Activated naive CD8-positive, alpha-beta T cell treated with anti-CD3 and anti-CD28 coated beads for 36 hours (primary cell): ENCODE measurements around the gene C19orf85. TPM values are rescaled to one million over a fixed set of nuclear protein-coding genes. Genes with fewer than 3 reads are reported as not detected.
"Not testable (repeated sequence)": the region's sequence is repeated elsewhere in the genome, so short reads cannot be mapped to it uniquely, and the experiment has no call there.

Experiments
- DNase-seq: peaks from one replicate; pipeline ENCODE4 v3.0.0; 2021
- H3K27ac Mint-ChIP-seq: one replicate; pipeline ENCODE4 v1.8.0; 2022; ENCODE audit warnings: mild to moderate bottlenecking, moderate library complexity, mixed read lengths
- H3K27me3 Mint-ChIP-seq: one replicate; pipeline ENCODE4 v1.8.0; 2022; ENCODE audit warnings: mild to moderate bottlenecking, mixed read lengths
- H3K36me3 Mint-ChIP-seq: one replicate; pipeline ENCODE4 v1.8.0; 2021; ENCODE audit warnings: mild to moderate bottlenecking, mixed read lengths
- H3K4me1 Mint-ChIP-seq: one replicate; pipeline ENCODE4 v1.8.0; 2021; ENCODE audit warnings: mixed read lengths
- H3K4me3 Mint-ChIP-seq: one replicate; pipeline ENCODE4 v1.8.0; 2022; ENCODE audit warnings: mild to moderate bottlenecking, moderate library complexity, mixed read lengths
- H3K9me3 Mint-ChIP-seq: one replicate; pipeline ENCODE4 v1.8.0; 2022; ENCODE audit warnings: mixed read lengths
- total RNA-seq, 2 experiments: library from RNA; stranded (reverse); gene quantifications; one replicate each; pipeline ENCODE4 v1.2.3, GENCODE V29; 2021

Gene C19orf85
- not detected for total RNA-seq

DNA sequence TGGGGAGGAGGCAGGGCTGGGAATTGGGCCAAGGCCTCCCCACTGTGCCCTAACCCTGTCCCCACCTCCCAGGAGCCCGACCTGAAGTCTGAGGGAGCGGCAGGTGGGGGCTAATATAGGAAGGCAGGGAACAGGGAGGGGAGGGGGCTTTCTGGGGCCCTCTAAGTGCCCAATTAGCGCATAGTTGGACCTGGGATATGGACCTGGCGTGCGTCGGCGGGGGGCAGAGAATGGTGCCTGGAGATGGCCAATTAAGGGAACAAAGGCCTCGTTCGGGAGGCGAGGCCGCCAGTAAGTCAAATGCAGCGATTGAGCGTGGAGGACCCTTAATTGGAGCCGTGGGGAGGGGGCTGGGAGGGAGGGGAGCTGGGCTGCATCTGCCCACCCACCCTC, at the start of gene C19orf85:
Gene C19orf85, minus strand, starts transcription at position 90 of the 393 bp plus-strand sequence. CDS start 197 bp downstream, outside the sequence.
- no peak within 1 kb of the TSS for H3K27ac Mint-ChIP-seq
- H3K4me1 Mint-ChIP-seq: peaks cover 21% of the 10 kb centered on the region
- H3K36me3 Mint-ChIP-seq: peaks cover 2% of the 10 kb centered on the region
- DNase-seq: no peak
- H3K27me3 Mint-ChIP-seq: no peaks in the 10 kb centered on the region
- no peaks in the 10 kb centered on the region for H3K9me3 Mint-ChIP-seq
- no peak within 1 kb of the TSS for H3K4me3 Mint-ChIP-seq

DNA sequence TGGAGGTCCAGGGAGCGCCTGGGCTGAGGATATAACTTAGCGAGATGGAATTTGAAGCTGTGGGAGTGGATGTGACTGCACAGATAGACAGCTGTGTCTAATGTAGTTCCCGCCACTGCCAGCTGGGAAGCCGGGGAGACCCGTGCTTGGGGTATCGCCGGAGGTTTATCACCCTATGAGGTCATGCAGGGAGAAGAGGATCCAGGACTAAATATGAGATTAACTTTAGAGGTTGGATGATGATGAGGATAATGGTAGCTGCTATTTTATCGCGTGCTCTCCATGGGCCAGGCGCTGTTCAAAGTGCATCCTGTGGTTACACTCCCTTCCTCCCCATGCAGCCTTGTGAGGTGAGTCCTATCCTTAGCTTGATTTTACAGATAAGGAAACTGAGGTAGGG, 43.6 kb upstream of the C19orf85 start:
- peaks cover 6% of the 10 kb centered on the region for H3K36me3 Mint-ChIP-seq
- DNase-seq: no peak
- peaks cover 3% of the 10 kb centered on the region for H3K27me3 Mint-ChIP-seq
- peaks cover 10% of the 10 kb centered on the region for H3K4me1 Mint-ChIP-seq
- H3K4me3 Mint-ChIP-seq: no peak overlapping the region
- no peak overlapping the region for H3K27ac Mint-ChIP-seq
- H3K9me3 Mint-ChIP-seq: peaks cover 6% of the 10 kb centered on the region

DNA sequence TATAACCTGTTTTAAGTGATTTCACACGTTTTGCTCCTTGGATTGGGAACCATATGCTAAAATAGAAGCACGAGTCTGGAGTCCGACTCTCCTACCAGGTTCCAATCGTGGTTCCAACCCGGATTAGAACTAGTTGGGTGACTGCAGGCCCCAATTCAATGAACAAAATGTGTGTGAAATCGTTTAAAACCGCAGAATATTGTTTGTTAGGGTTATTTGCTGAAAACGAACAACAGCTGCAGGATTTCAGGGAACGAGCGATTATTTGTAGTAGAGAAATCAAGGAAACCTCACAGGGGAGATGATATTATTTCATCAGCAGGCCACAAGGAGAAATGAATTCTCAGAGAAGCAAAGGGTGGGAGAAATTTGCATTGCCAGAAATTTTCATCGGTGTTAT, 40.4 kb upstream of the C19orf85 start:
- Mint-ChIP-seq H3K27ac (no peak overlapping the region), H3K9me3 (peaks cover 10% of the 10 kb centered on the region), H3K36me3 (peaks cover 10% of the 10 kb centered on the region), H3K4me1 (peaks cover 18% of the 10 kb centered on the region), H3K27me3 (peaks cover 3% of the 10 kb centered on the region), H3K4me3 (no peak overlapping the region)
- DNase-seq: no peak

DNA sequence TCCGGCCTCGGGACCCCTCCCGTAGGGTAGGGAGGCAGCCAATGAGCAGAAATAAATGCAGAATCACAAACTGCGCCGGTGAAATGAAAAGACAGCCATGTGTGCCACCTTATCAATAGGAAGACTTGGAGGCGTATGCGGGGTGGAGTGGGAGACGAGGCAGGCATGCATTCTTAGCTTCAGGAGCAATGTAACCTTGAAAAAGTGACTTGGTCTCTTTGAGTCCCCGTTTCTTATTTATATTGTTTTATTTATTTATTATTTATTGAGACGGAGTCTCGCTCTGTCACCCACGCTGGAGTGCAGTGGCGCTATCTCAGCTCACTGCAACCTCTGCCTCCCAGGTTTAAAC, 39.7 kb upstream of the C19orf85 start:
- Mint-ChIP-seq H3K36me3 (peaks cover 10% of the 10 kb centered on the region), H3K4me1 (peaks cover 18% of the 10 kb centered on the region), H3K9me3 (peaks cover 10% of the 10 kb centered on the region), H3K27ac (no peak overlapping the region), H3K4me3 (peak overlapping the region; percentile 29), H3K27me3 (peaks cover 3% of the 10 kb centered on the region)
- DNase-seq: no peak

DNA sequence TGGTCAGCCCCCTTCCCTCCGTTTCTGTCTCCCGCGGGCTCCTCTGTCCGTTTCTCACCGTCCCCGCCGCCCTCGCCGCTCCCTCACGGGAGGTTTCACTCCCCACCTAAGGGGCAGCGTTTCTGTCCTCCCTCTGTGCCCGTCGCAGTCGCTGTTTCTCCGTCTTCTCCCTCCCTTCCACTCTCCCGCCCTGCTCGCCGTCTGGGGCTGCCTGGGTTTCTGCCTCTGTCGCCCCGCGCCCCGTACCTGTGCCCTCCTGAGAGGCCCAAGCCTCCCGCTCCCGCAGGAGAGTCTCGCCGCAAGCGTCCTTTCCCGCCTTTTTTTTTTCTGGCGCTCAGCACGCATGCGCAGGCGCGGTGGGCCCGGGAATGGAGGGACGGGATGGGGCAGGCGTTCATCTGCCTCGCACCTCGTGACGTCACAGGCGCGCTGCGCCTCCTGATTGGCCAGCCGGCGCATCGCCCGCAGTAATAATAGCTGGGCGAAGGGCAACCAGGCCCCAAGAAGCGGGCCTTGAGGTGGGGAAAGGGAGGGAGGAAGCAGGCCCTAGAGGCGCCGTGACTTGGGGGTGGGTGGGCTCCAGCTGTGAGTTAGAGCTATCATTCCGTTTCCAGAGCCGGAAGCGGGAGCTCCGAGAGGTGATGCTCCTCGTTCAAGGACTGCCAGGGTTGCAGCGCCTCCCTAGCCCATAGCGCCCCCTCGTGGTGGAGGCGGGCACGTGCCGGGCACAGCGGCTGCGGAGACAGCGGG, 39.1 kb upstream of the C19orf85 start:
- Mint-ChIP-seq H3K27me3 (no peaks in the 10 kb centered on the region), H3K27ac (peak overlapping the region; percentile 29), H3K36me3 (peaks cover 10% of the 10 kb centered on the region), H3K4me1 (peaks cover 18% of the 10 kb centered on the region), H3K4me3 (peak overlapping the region; percentile 29), H3K9me3 (peaks cover 10% of the 10 kb centered on the region)
- DNase-seq: peak; percentile 92

DNA sequence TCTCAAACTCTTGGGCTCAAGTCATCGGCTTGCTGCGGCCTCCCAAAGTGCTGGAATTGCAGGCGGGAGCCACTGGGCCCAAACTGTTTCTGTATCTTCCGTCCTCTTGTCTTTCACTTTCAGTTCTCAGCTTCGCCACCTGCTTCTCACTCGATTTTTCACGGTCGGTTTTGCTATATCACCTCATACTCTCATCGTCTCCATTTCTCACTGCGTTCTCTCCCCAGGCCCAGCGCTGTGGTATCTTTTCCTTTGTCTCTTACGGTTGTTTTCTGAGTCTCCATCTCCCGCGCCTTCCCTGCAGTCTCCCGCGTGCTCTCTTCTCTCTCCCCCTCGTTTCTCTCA, 38.6 kb upstream of the C19orf85 start:
- Mint-ChIP-seq H3K4me3 (peak overlapping the region; percentile 29), H3K36me3 (peaks cover 10% of the 10 kb centered on the region), H3K27me3 (no peaks in the 10 kb centered on the region), H3K9me3 (peaks cover 10% of the 10 kb centered on the region), H3K27ac (peak overlapping the region; percentile 29), H3K4me1 (peaks cover 18% of the 10 kb centered on the region)
- no peak for DNase-seq

DNA sequence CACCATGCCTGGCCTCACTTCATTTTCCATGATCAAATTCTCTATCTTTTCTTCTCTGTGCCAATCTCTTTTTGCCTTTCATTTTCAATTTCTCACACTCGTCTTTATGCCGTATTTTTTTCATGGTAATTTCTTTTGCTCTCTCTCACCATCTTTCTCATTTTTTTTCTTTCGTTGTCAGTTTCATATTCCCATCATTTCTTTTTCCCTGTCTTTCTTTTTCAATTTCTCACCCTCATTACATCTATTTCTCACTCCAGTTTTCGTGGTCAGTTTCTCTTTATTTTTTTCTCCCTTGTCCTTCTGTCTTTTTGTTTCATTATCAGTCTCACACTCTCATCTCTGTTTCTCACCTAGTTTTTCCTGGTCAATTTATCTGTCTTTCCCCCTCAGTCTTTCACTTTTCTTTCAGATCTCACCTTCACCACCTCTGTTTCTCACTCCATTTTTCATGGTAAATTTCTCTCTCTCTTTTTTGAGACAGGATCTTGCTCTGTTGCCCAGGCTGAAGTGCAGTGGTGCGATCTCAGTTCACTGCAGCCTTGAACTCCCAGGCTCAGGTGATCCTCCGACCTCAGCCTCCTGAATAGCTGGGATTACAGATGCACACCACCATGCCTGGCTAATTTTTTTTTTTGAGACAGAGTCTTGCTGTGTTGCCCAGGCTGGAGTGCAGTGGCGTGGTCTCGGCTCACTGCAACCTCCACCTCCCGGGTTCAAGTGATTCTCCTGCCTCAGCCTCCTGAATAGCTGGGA, 37.8 kb upstream of the C19orf85 start:
- Mint-ChIP-seq H3K27ac (peak overlapping the region; percentile 5), H3K9me3 (peaks cover 10% of the 10 kb centered on the region)

DNA sequence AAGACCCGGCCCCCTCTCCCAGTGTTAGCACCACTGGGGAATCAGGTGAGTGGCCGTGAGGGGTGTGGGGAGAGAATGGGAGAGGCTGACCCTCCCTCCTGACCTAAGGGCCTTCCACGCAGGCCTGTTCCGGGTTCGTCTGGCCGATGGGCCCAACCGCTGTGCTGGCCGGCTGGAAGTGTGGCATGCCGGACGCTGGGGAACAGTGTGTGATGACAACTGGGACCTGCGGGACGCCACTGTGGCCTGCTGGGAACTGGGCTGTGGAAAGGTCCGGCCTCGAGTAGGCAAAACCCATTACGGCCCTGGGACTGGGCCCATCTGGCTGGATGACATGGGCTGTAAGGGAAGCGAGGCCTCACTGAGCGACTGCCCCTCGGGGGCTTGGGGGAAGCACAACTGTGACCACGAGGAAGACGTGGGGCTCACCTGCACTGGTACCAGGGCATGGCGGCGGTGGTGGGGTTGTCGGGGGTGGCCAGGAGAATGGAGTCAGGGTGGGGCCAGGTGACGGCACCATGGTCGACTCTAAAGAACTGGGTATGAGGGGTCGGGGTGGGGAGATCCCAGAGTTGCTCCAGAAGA, 35.9 kb upstream of the C19orf85 start:
- Mint-ChIP-seq H3K4me3 (no peak overlapping the region), H3K9me3 (peaks cover 10% of the 10 kb centered on the region), H3K36me3 (peaks cover 10% of the 10 kb centered on the region), H3K27me3 (no peaks in the 10 kb centered on the region), H3K4me1 (peaks cover 18% of the 10 kb centered on the region), H3K27ac (no peak overlapping the region)
- DNase-seq: no peak

More for the DNA sequence above, 37.8 kb upstream of the C19orf85 start:
- no peak for DNase-seq
- H3K4me3 Mint-ChIP-seq: no peak overlapping the region
- no peaks in the 10 kb centered on the region for H3K27me3 Mint-ChIP-seq
- H3K4me1 Mint-ChIP-seq: peaks cover 18% of the 10 kb centered on the region
- peaks cover 10% of the 10 kb centered on the region for H3K36me3 Mint-ChIP-seq

DNA sequence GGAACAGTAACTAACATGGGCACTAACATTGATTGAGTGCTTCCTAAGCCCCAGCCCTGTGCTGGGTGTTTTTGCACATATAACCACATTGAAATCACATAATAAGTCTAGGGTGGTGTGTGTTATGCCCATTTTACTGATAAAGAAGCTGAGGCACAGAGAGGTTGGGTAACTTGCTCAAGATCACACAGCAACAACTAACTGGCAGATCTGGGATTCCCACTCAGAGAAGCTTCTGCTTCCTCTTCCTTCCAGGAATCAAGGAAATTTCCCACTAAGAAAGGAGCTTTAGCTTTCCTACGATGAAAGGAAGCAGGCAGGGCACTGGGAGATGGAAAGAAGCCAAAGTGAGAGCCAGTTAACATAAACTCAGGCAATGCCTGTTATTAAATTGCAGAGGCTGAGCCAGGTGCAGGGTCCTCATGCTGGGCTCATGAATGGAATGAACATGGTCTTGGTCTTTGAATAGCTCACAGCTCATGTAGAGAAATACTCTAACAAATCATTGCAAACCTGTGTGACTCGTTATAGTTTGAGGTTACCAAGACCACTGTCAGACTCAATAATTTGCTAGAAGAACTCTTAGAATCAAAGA, 33.8 kb upstream of the C19orf85 start:
- H3K4me3 Mint-ChIP-seq: no peak overlapping the region
- no peaks in the 10 kb centered on the region for H3K27me3 Mint-ChIP-seq
- DNase-seq: no peak
- H3K27ac Mint-ChIP-seq: no peak overlapping the region
- peaks cover 15% of the 10 kb centered on the region for H3K4me1 Mint-ChIP-seq
- H3K9me3 Mint-ChIP-seq: peaks cover 6% of the 10 kb centered on the region
- peaks cover 7% of the 10 kb centered on the region for H3K36me3 Mint-ChIP-seq

DNA sequence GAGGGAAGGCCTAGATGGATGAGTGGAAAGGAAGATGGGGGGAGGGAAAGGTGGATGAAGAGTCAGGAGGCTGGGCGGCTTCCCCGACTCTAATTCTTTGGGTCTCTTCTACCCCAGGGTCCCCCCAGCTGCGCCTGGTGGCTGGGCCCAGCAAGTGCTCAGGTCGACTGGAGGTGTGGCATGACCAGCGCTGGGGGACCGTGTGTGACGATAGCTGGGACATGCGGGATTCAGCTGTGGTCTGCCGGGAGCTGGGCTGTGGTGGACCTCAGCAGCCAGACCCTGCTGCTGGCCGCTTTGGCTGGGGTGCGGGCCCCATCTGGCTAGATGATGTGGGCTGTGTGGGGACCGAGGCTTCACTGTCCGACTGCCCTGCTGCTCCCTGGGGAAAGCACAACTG, 33.2 kb upstream of the C19orf85 start:
- Mint-ChIP-seq H3K4me3 (no peak overlapping the region), H3K4me1 (peaks cover 12% of the 10 kb centered on the region), H3K27ac (no peak overlapping the region), H3K36me3 (peaks cover 4% of the 10 kb centered on the region), H3K9me3 (peaks cover 3% of the 10 kb centered on the region), H3K27me3 (peaks cover 5% of the 10 kb centered on the region)
- no peak for DNase-seq

DNA sequence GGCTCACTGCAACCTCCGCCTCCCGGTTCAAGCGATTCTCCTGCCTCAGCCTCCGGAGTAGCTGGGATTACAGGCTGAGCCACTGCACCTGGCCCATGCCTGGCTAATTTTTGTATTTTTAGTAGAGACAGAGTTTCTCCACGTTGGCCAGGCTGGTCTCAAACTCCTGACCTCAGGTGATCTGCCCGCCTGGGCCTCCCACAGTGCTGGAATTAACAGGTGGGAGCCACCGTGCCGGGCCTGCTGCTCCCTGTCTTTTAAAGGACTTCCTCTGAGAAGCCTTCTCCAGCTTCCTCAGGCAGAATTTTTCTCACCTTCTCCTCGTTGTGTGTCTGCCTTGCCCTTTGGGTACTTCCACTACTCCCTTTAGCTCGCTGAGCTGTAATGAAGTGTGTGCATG, 32.3 kb upstream of the C19orf85 start:
- not testable (repeated sequence) for H3K4me3 Mint-ChIP-seq, H3K9me3 Mint-ChIP-seq, H3K27ac Mint-ChIP-seq, H3K27me3 Mint-ChIP-seq, H3K36me3 Mint-ChIP-seq, H3K4me1 Mint-ChIP-seq, DNase-seq

DNA sequence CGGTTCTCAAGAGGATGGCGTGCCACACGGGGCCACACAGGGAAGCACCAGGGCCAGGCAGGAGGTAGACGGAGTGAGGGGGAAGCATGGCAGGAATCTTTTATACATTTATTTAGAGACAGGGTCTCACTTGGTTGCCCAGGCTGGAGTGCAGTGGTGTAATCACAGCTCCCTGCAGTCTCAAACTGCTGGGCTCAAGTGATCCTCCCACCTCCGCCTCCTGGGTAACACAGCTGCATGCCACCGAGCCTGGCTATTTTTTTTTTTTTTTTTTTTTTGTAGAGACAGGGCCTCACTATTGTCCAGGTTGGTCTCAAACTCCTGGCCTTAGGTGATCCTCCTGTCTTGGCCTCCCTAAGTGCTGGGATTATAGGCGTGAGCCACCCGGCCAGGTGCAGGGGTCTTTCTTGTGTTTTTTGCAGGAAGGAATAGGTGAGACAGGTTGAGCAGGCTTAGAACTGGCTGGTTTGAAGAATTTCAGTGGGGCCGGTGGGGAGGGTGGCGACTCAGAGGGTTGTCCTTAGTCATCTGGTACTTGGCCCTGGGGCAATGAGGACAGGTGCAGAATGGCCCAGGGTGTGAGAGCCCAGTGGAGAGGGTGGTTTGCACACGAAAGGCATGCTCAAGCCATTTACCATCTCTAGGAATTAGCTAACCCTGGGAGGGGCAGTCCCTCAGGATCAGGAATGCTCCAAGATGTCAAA, 31.2 kb upstream of the C19orf85 start:
- Mint-ChIP-seq H3K27me3 (peaks cover 12% of the 10 kb centered on the region), H3K4me3 (no peak overlapping the region), H3K4me1 (peaks cover 5% of the 10 kb centered on the region), H3K27ac (no peak overlapping the region), H3K9me3 (no peaks in the 10 kb centered on the region), H3K36me3 (no peaks in the 10 kb centered on the region)
- no peak for DNase-seq

DNA sequence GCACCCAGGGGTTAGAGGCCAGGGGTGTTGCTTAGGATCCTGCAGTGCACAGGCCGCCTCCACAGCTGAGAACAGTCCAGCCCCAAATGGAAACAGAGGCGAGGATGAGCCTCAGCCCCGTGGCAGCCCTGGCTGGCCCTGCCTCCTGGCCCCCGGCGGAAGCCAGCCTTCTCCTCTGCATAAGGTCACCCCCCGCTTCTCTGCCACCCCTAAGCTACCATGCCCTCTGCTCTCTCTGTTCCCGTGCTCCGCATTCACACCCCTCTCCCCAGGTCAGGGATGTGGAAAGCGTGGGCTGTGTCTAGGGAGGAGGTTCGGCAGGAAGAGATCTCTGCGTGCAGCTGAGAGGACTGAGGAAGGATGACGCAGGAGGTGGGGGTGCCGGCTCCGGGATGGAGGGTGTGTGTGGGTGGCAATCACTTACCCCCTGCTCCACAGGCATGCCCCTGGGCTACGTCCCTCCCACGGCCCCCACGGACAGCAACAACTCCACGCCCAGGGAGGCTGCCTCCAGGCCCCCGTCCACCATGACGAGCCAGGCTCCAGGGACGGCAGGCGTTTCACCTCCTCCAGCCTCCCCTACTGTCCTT, 29.7 kb upstream of the C19orf85 start:
- H3K4me1 Mint-ChIP-seq: peaks cover 5% of the 10 kb centered on the region
- H3K27me3 Mint-ChIP-seq: peaks cover 12% of the 10 kb centered on the region
- no peak for DNase-seq
- peak overlapping the region; percentile 63 for H3K4me3 Mint-ChIP-seq
- H3K27ac Mint-ChIP-seq: peak overlapping the region; percentile 82
- no peaks in the 10 kb centered on the region for H3K9me3 Mint-ChIP-seq
- H3K36me3 Mint-ChIP-seq: no peaks in the 10 kb centered on the region

DNA sequence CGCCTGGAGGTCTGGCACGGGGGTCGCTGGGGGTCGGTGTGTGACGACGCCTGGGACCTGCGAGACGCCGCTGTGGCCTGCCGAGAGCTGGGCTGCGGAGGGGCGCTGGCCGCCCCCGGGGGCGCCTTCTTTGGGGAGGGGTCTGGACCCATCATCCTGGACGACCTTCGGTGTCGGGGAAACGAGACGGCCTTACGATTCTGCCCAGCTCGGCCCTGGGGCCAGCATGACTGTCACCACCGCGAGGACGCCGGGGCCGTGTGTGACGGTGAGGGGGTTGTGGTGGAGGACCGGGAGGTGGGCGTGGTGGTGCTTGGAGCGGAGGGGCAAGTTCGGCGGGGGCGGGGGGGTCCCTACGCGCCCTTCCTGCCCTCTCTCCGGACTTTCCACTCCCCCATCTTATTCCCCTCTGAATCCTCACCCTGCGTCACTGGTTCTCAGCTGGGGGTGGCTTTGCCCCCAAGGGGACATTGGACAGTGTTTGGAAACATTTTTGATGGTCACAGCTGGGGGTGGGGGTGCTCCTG, 29.2 kb upstream of the C19orf85 start:
- Mint-ChIP-seq H3K4me3 (no peak overlapping the region), H3K27me3 (peaks cover 12% of the 10 kb centered on the region), H3K9me3 (no peaks in the 10 kb centered on the region), H3K36me3 (no peaks in the 10 kb centered on the region), H3K27ac (no peak overlapping the region), H3K4me1 (peaks cover 5% of the 10 kb centered on the region)
- DNase-seq: no peak
